Upper lobe of right lung (tissue), 1 donor: ENCODE data around the gene SLC25A18. TPM values are rescaled to one million over a fixed set of nuclear protein-coding genes. Genes with fewer than 3 reads are reported as not detected.

Source experiments
- ATAC-seq: fragments of 200-7000 bp; cut with Tn5 transposase; one replicate; pipeline ENCODE4 v1.9.1; 2020; ENCODE audit warnings: mild to moderate bottlenecking, moderate library complexity
- DNase-seq: peaks from one replicate; pipeline ENCODE4 v3.0.0-alpha.2; 2020
- H3K27ac ChIP-seq: fragments of 200-600 bp; one replicate; pipeline ENCODE4 v1.8.0; 2022
- H3K27me3 ChIP-seq: fragments of 200-600 bp; one replicate; pipeline ENCODE4 v1.8.0; 2022; ENCODE audit warnings: mild to moderate bottlenecking
- H3K36me3 ChIP-seq: fragments of 200-600 bp; one replicate; pipeline ENCODE4 v1.8.0; 2022
- H3K4me1 ChIP-seq: fragments of 200-600 bp; one replicate; pipeline ENCODE4 v1.8.0; 2022
- H3K4me3 ChIP-seq: fragments of 200-600 bp; one replicate; pipeline ENCODE4 v1.8.0; 2022; ENCODE audit warnings: mild to moderate bottlenecking
- H3K9me3 ChIP-seq: fragments of 200-600 bp; one replicate; pipeline ENCODE4 v1.8.0; 2022
- intact Hi-C: fragments of 100-400 bp; cut with DNase I; formaldehyde crosslinking; loops from one replicate; pipeline ENCODE4 v1.11.0; 2022
- total RNA-seq: library from RNA; stranded (reverse); fragmentation: NEBNext Ultra II Directional; extraction: Animal tissue kit (Norgen Biotek cat#: 25700); gene quantifications from one replicate; pipeline ENCODE4 v1.2.1, GENCODE V29; 2021
- TF ChIP-seq, protein P1 (sequence below): fragments of 200-600 bp; IDR thresholded peaks from one replicate; pipeline ENCODE4 v1.8.0; 2022; ENCODE audit warnings: antibody characterized with exemption
- donor health status: DM: no; HTN: yes; CAD: no; lungs with severe emphysema.

Gene SLC25A18
- total RNA-seq, 1 donor from 2014 or later = 1.2 TPM

- no peak overlapping the region for H3K27ac ChIP-seq
- no peak for ATAC-seq
- DNase-seq = peak; percentile 40
Observed at GRCh38 chr22:17596226-17596625, 32.9 kb downstream of the SLC25A18 start.

DNA sequence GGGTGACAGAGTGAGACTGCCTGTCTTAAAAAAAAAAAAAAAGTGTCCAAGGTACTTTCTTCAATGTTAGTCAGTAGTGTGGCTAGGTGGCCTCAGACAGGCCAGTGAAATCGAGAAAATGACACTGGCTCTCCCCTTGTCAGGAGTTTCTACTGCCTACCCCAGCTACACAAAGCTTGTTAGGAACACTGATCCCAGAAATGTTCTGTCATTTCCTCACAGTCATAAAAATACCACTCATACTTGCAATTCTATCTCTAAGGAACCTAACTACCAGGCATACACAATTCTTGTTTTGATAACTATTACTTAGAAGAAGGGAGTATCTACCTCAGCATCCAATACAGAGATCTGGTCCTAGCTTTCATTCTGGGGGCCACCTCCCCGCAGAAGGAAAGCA lies 33.9 kb downstream of the SLC25A18 start:
- Histone ChIP-seq H3K9me3 (no peaks in the 10 kb centered on the region), H3K27ac (no peak overlapping the region), H3K4me1 (no peaks in the 10 kb centered on the region), H3K4me3 (no peak overlapping the region), H3K36me3 (peaks cover 92% of the 10 kb centered on the region), H3K27me3 (no peaks in the 10 kb centered on the region)
- intact Hi-C loops = no loop called here
- DNase-seq (no peak), ATAC-seq (no peak)
- TF ChIP-seq, protein P1, sequence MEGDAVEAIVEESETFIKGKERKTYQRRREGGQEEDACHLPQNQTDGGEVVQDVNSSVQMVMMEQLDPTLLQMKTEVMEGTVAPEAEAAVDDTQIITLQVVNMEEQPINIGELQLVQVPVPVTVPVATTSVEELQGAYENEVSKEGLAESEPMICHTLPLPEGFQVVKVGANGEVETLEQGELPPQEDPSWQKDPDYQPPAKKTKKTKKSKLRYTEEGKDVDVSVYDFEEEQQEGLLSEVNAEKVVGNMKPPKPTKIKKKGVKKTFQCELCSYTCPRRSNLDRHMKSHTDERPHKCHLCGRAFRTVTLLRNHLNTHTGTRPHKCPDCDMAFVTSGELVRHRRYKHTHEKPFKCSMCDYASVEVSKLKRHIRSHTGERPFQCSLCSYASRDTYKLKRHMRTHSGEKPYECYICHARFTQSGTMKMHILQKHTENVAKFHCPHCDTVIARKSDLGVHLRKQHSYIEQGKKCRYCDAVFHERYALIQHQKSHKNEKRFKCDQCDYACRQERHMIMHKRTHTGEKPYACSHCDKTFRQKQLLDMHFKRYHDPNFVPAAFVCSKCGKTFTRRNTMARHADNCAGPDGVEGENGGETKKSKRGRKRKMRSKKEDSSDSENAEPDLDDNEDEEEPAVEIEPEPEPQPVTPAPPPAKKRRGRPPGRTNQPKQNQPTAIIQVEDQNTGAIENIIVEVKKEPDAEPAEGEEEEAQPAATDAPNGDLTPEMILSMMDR = no peak

More at GRCh38 chr22:17596226-17596625, 32.9 kb downstream of the SLC25A18 start:
- Histone ChIP-seq H3K4me1 (no peaks in the 10 kb centered on the region), H3K36me3 (peaks cover 100% of the 10 kb centered on the region), H3K9me3 (no peaks in the 10 kb centered on the region), H3K4me3 (no peak overlapping the region), H3K27me3 (no peaks in the 10 kb centered on the region)
- intact Hi-C loops = no loop called here
- TF ChIP-seq, protein P1 = no peak

GRCh38 chr22:17598318-17598717 lies 35.0 kb downstream of the SLC25A18 start:
- Histone ChIP-seq H3K27ac (no peak overlapping the region), H3K36me3 (peaks cover 84% of the 10 kb centered on the region), H3K4me1 (no peaks in the 10 kb centered on the region), H3K27me3 (no peaks in the 10 kb centered on the region), H3K9me3 (no peaks in the 10 kb centered on the region), H3K4me3 (no peak overlapping the region)
- ATAC-seq = no peak
- DNase-seq = no peak
- intact Hi-C loops = no loop called here
- TF ChIP-seq, protein P1 = no peak

DNA sequence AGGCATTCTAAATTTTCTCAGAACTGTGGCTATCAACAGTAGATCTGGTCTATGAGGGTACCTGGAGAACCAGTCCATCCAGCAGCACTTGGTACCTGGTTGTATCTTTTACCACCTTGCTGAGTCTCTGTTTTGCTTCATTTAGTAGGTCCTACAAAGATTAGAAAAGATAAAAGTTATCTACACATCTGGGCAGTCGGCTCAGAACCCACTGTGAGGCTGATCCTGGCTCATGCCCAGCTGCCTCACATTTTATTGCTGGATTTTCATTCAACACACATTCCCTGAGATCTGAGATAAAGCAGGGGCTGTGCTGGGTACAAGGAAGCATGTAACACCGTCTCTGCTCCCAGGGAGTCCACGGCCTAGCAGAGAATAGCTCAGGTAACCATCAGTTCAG lies 37.7 kb downstream of the SLC25A18 start:
- Histone ChIP-seq H3K4me3 (no peak overlapping the region), H3K27ac (no peak overlapping the region), H3K36me3 (peaks cover 76% of the 10 kb centered on the region), H3K9me3 (no peaks in the 10 kb centered on the region), H3K27me3 (no peaks in the 10 kb centered on the region), H3K4me1 (no peaks in the 10 kb centered on the region)
- DNase-seq (no peak), ATAC-seq (no peak)
- TF ChIP-seq, protein P1 = no peak
- intact Hi-C loops = no loop called here

- Histone ChIP-seq H3K9me3 (no peaks in the 10 kb centered on the region), H3K36me3 (peaks cover 74% of the 10 kb centered on the region), H3K4me3 (no peak overlapping the region), H3K27ac (no peak overlapping the region), H3K27me3 (no peaks in the 10 kb centered on the region), H3K4me1 (no peaks in the 10 kb centered on the region)
- TF ChIP-seq, protein P1 = no peak
- ATAC-seq (no peak), DNase-seq (no peak)
- intact Hi-C loops = no loop called here
Observed at GRCh38 chr22:17603668-17604067, 40.4 kb downstream of the SLC25A18 start.

GRCh38 chr22:17606496-17606895 lies 43.2 kb downstream of the SLC25A18 start:
- H3K27me3 ChIP-seq = no peaks in the 10 kb centered on the region
- H3K27ac ChIP-seq = no peak overlapping the region
- DNase-seq (no peak), ATAC-seq (no peak)
- intact Hi-C loops = no loop called here
- H3K36me3 ChIP-seq = peaks cover 69% of the 10 kb centered on the region
- H3K4me3 ChIP-seq = no peak overlapping the region
- H3K9me3 ChIP-seq = no peaks in the 10 kb centered on the region
- no peaks in the 10 kb centered on the region for H3K4me1 ChIP-seq
- TF ChIP-seq, protein P1 = no peak
